HepG2 (cell line): ENCODE data around the gene COPS4.

Source experiments
- CTCF ChIP-seq: sonication (generic); formaldehyde crosslinking; IDR thresholded peaks from 2 replicates; pipeline ENCODE4 v1.5.0; 2020; ENCODE audit warnings: mild to moderate bottlenecking, missing genetic modification reagents, moderate library complexity
- FOSL1 ChIP-seq: sonication (generic); formaldehyde crosslinking; IDR thresholded peaks from 2 replicates; pipeline ENCODE4 v1.9.0; 2021; ENCODE audit warnings: missing genetic modification reagents, borderline replicate concordance
- GABPA ChIP-seq, 2 experiments: IDR thresholded peaks; 2 replicates each; pipeline ENCODE4 v1.6.1; 2011 to 2016; ENCODE audit warnings: low read depth in 2 of 2, low read length in 1 of 2, missing biosample characterization in 1 of 2, missing genetic modification characterization in 1 of 2
- HCFC1 ChIP-seq: fragments of 150-350 bp; IDR thresholded peaks from 2 replicates; pipeline ENCODE4 v1.6.1; 2014; ENCODE audit warnings: low read depth, low read length
- ISL2 ChIP-seq: sonication (generic); formaldehyde crosslinking; IDR thresholded peaks from 2 replicates; pipeline ENCODE4 v1.5.0; 2020; ENCODE audit warnings: missing genetic modification reagents
- KLF6 ChIP-seq: IDR thresholded peaks from 2 replicates; pipeline ENCODE4 v1.8.0; 2016; ENCODE audit warnings: missing biosample characterization, missing genetic modification reagents
- POLR2A ChIP-seq, 2 experiments: IDR thresholded peaks; 2 replicates each; pipeline ENCODE4 v1.6.1; 2011; ENCODE audit warnings: low read depth in 2 of 2, low read length in 2 of 2, mild to moderate bottlenecking in 1 of 2, moderate library complexity in 1 of 2; ENCODE audit not compliant: insufficient read depth in 1 of 2
- POLR2AphosphoS5 ChIP-seq: IDR thresholded peaks from 2 replicates; pipeline ENCODE4 v1.6.1; 2012; ENCODE audit warnings: low read depth, low read length
- ZNF496 ChIP-seq: sonication (generic); formaldehyde crosslinking; IDR thresholded peaks from 2 replicates; pipeline ENCODE4 v1.8.1; 2023; ENCODE audit warnings: mild to moderate bottlenecking, moderate library complexity, missing genetic modification reagents; ENCODE audit not compliant: insufficient replicate concordance
- ZNF776 ChIP-seq: sonication (generic); formaldehyde crosslinking; IDR thresholded peaks from 2 replicates; pipeline ENCODE4 v1.4.0; 2020; ENCODE audit warnings: mild to moderate bottlenecking, missing genetic modification reagents

DNA sequence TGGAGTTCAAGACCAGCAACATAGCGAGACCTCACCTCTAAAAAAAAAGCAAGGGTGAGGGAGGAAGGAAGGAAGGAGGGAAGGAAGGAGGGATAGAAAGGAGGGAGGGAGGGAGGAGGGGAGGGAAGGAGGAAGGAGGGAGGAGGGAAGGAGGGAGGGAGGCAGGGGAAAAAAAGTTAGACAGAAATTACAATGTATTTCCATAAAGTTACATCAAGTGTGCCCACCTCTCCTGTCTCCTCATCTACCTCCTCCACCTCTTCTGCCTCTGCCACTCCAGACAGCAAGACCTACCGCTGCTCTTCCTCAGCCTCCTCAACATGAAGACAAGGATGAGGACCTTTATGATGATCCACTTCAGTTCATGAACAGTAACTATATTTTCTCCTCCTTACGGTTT is 32.7 kb upstream of the COPS4 start:
- TF ChIP-seq FOSL1 (no peak), GABPA (IDR thresholded peaks at IDR 0.05; ENCODE audit: low read depth, low read length) (no peak), GABPA (CRISPR knock-in tag; IDR thresholded peaks at IDR 0.05; ENCODE audit: low read depth) (no peak), ISL2 (CRISPR knock-in tag) (no peak), KLF6 (CRISPR knock-in tag) (no peak), ZNF496 (CRISPR knock-in tag) (no peak), POLR2AphosphoS5 (no peak), CTCF (no peak), HCFC1 (no peak), POLR2A (IDR thresholded peaks at IDR 0.05; ENCODE audit: insufficient read depth in 1 of 2, low read depth in 2 of 2, low read length in 2 of 2) (no peak), ZNF776 (no peak)
